Testis (tissue), 3 donors: ENCODE measurements around the gene ATXN7L1. TPM values are rescaled to one million over a fixed set of nuclear protein-coding genes. Genes with fewer than 3 reads are reported as not detected.

ENCODE experiments used
- DNase-seq: peaks from one replicate; pipeline ENCODE4 v3.0.0-alpha.2; 2019
- H3K27ac ChIP-seq, 2 donors: fragments of 200-600 bp; sonication (generic); one replicate each; pipeline ENCODE4 v1.5.1; 2019
- H3K27me3 ChIP-seq: fragments of 200-600 bp; sonication (generic); one replicate; pipeline ENCODE4 v1.5.1; 2019
- H3K36me3 ChIP-seq: fragments of 200-600 bp; sonication (generic); one replicate; pipeline ENCODE4 v1.5.1; 2017; ENCODE audit warnings: low read depth; ENCODE audit errors: missing control alignments
- H3K4me1 ChIP-seq: fragments of 200-600 bp; sonication (generic); one replicate; pipeline ENCODE4 v1.5.1; 2019
- H3K4me3 ChIP-seq, 2 donors: fragments of 200-600 bp; sonication (generic); one replicate each; pipeline ENCODE4 v1.5.1; 2017 to 2019
- H3K9me3 ChIP-seq: fragments of 200-600 bp; sonication (generic); one replicate; pipeline ENCODE4 v1.5.1; 2017
- CTCF ChIP-seq, 3 experiments: fragments of 450-650 bp in 2 of 3; fragments of 200-600 bp in 1 of 3; sonication (generic) in 1 of 3; IDR thresholded peaks; one replicate each; pipeline ENCODE4 v1.5.1; 2016 to 2019; ENCODE audit warnings: antibody characterized with exemption in 3 of 3, mild to moderate bottlenecking in 2 of 3, moderate library complexity in 1 of 3
- POLR2A ChIP-seq: fragments of 450-650 bp; IDR thresholded peaks from one replicate; pipeline ENCODE4 v1.6.1; 2017; ENCODE audit warnings: antibody characterized with exemption, mild to moderate bottlenecking, moderate library complexity
- WGBS, 2 donors: methylation state at CpG; one replicate each; pipeline ENCODE4 v1.1.5; 2018; 5-methylcytosine and 5-hydroxymethylcytosine counted together
- intact Hi-C: fragments of 100-400 bp; cut with DNase I; formaldehyde crosslinking; loops from one replicate; pipeline ENCODE4 v1.15.1; 2023; ENCODE audit warnings: low total_unique reads
- polyA plus RNA-seq: library from polyadenylated mRNA; stranded (reverse); fragments of 350-450 nt; fragmentation: Illumina TruSeq; extraction: RNeasy Lipid Tissue Mini Kit (QIAGEN cat#74804); gene quantifications from one replicate; pipeline ENCODE4 v1.2.3, GENCODE V29; 2014; ENCODE audit warnings: low read depth, low replicate concordance; ENCODE audit not compliant: insufficient read depth
- total RNA-seq, 2 donors: library from RNA; depleted of rRNA; stranded (reverse); fragments of >200 nt; gene quantifications; one replicate each; pipeline ENCODE4 v1.2.3, GENCODE V29; 2016

The ATXN7L1 gene
- total and polyA plus RNA-seq, 3 donors from 2014 or later: 35.7 to 61.7 (median 35.9) TPM

DNA sequence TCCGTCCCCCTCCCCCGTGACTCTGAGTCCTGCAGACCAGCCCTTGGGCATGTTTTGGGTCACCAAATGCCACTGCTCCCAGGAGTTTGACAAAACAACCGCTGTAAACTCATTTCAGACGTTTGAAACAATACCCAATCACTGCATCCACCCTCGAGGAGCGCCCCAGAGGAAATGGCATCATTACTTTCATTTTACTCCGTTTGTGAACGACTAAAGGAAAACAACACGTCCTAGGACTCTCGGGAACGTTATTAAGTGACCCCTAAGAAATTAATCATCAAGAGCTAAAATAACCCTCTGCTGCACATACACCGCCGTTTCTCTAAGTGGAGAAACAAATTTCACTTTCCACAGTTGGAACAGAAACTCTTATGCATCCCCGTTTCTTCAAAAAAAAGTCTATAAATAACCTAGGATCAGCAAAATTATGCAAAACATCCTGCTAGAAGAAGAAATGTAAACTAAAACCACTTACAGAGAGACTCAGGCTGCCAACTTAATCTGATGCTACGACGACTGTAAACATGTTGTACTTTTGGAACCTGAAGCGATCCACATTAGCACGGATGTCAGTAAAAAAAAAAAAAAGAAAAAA lies 185.2 kb downstream of the ATXN7L1 start:
- no peak for TF ChIP-seq CTCF (IDR thresholded peaks at IDR 0.05)
- TF ChIP-seq POLR2A: no peak
- no peaks in the 10 kb centered on the region for H3K36me3 ChIP-seq
- peak overlapping the region in 1 of 2 donors; percentile 25 for H3K27ac ChIP-seq
- H3K27me3 ChIP-seq: no peaks in the 10 kb centered on the region
- intact Hi-C loops: no loop called here
- WGBS, 2 donors: 30 to 34% methylated on average over 18 of the region's 18 CpGs
- DNase-seq: no peak
- H3K4me3 ChIP-seq: peak overlapping the region; percentile 23 to 50
- H3K4me1 ChIP-seq: peaks cover 8% of the 10 kb centered on the region
- H3K9me3 ChIP-seq: no peaks in the 10 kb centered on the region

GRCh38 chr7:105690325-105690945 lies 186.0 kb downstream of the ATXN7L1 start:
- Histone ChIP-seq H3K4me3 (no peak overlapping the region), H3K4me1 (peaks cover 8% of the 10 kb centered on the region), H3K36me3 (no peaks in the 10 kb centered on the region), H3K27me3 (no peaks in the 10 kb centered on the region), H3K27ac (peak overlapping the region in 1 of 2 donors; percentile 25), H3K9me3 (no peaks in the 10 kb centered on the region)
- no peak for DNase-seq
- 82 to 92% methylated on average over 17 of the region's 17 CpGs for WGBS, 2 donors
- intact Hi-C loops: no loop called here
- no peak for TF ChIP-seq CTCF (IDR thresholded peaks at IDR 0.05)
- TF ChIP-seq POLR2A: no peak

GRCh38 chr7:105689067-105689819 lies 187.2 kb downstream of the ATXN7L1 start:
- peaks cover 8% of the 10 kb centered on the region for H3K4me1 ChIP-seq
- H3K36me3 ChIP-seq: no peaks in the 10 kb centered on the region
- 81 to 84% methylated on average over 13 of the region's 13 CpGs for WGBS, 2 donors
- no peak overlapping the region for H3K4me3 ChIP-seq
- no peaks in the 10 kb centered on the region for H3K27me3 ChIP-seq
- H3K27ac ChIP-seq: no peak overlapping the region
- DNase-seq: no peak
- intact Hi-C loops: no loop called here
- no peaks in the 10 kb centered on the region for H3K9me3 ChIP-seq
- no peak for TF ChIP-seq CTCF (IDR thresholded peaks at IDR 0.05)
- TF ChIP-seq POLR2A: no peak

DNA sequence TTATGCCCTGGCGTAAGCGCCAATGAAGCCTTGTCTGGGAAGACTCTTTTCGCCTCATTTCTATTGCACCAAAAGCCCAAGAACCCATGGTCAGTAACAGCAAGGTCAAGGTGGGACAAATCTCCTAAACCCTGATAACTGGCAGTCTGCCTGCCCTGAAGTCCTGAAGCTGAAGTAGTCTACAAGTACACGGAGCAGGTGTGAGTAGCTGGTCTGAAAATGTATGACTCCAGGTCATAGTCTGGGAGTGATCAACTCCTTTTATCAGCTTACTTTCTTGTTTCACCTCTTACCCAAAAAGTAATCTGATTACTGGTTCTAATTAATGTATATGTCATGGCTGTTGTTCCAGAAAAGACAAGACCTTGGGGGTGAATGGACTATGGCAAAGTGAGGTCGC lies 187.8 kb downstream of the ATXN7L1 start:
- H3K9me3 ChIP-seq: no peaks in the 10 kb centered on the region
- TF ChIP-seq POLR2A (no peak), CTCF (IDR thresholded peaks at IDR 0.05) (no peak)
- intact Hi-C loops: no loop called here

More for the DNA sequence above, 187.8 kb downstream of the ATXN7L1 start:
- DNase-seq: no peak
- WGBS, 2 donors: 74 to 91% methylated on average over 5 of the region's 5 CpGs
- H3K36me3 ChIP-seq: no peaks in the 10 kb centered on the region
- H3K4me3 ChIP-seq: no peak overlapping the region
- H3K27ac ChIP-seq: no peak overlapping the region
- no peaks in the 10 kb centered on the region for H3K27me3 ChIP-seq
- peaks cover 8% of the 10 kb centered on the region for H3K4me1 ChIP-seq
